WI38 (cell line): ENCODE data around the gene AP5B1.
"Not testable (repeated sequence)": the region's sequence is repeated elsewhere in the genome, so short reads cannot be mapped to it uniquely, and the experiment has no call there.

Experiments used
- H3K4me3 ChIP-seq: 2 replicates; pipeline ENCODE4 v1.5.1; 2011; ENCODE audit warnings: low read depth, mild to moderate bottlenecking, control low read depth, low read length
- CTCF ChIP-seq: IDR thresholded peaks from 2 replicates; pipeline ENCODE4 v1.5.1; 2012; ENCODE audit warnings: low read depth, mild to moderate bottlenecking, control low read depth, low read length

AP5B1 gene

GRCh38 chr11:65766535-65766934 lies 14.2 kb downstream of the AP5B1 start:
- no peak overlapping the region for H3K4me3 ChIP-seq
- no peak for TF ChIP-seq CTCF

- no peak for TF ChIP-seq CTCF
- H3K4me3 ChIP-seq, result no peak overlapping the region
These were observed 16.3 kb downstream of the AP5B1 start for GRCh38 chr11:65764434-65764833.

- not testable (repeated sequence) for H3K4me3 ChIP-seq
These were observed 18.0 kb downstream of the AP5B1 start for GRCh38 chr11:65762816-65763215.

- H3K4me3 ChIP-seq, result not testable (repeated sequence)
These were observed 18.6 kb downstream of the AP5B1 start for GRCh38 chr11:65762169-65762568.

- no peak overlapping the region for H3K4me3 ChIP-seq
- no peak for TF ChIP-seq CTCF
These were observed 35.7 kb downstream of the AP5B1 start for GRCh38 chr11:65745049-65745448.

GRCh38 chr11:65744699-65745042 lies 36.1 kb downstream of the AP5B1 start:
- H3K4me3 ChIP-seq, result no peak overlapping the region
- no peak for TF ChIP-seq CTCF

GRCh38 chr11:65744026-65744698 lies 36.6 kb downstream of the AP5B1 start:
- H3K4me3 ChIP-seq, result no peak overlapping the region
- no peak; the same call in 1 of the 2 replicates for TF ChIP-seq CTCF

- no peak overlapping the region for H3K4me3 ChIP-seq
- no peak for TF ChIP-seq CTCF
These were observed 37.1 kb downstream of the AP5B1 start for GRCh38 chr11:65743681-65744025.

- no peak for TF ChIP-seq CTCF
- no peak overlapping the region for H3K4me3 ChIP-seq
These were observed 38.4 kb downstream of the AP5B1 start for GRCh38 chr11:65742353-65742752.
